Smooth muscle cell (in vitro differentiated cells): Measurements from ENCODE around the gene MRPS22. TPM values are rescaled to one million over a fixed set of nuclear protein-coding genes. Genes with fewer than 3 reads are reported as not detected.

ENCODE experiments used
- DNase-seq: peaks from one replicate; lab custom pipeline; 2025; ENCODE audit not compliant: unreplicated experiment; lab: John Stamatoyannopoulos, UW
- H2AFZ ChIP-seq: fragments of 200-600 bp; sonication (generic); 2 replicates; pipeline ENCODE4 v1.6.0; 2016; ENCODE audit warnings: antibody characterized with exemption, low read depth, mild to moderate bottlenecking
- H3F3A ChIP-seq: fragments of 200-600 bp; sonication (generic); 2 replicates; pipeline ENCODE4 v1.6.0; 2017; ENCODE audit warnings: antibody characterized with exemption, low read depth
- H3K27ac ChIP-seq: fragments of 200-600 bp; sonication (generic); 2 replicates; pipeline ENCODE4 v1.5.1; 2016; ENCODE audit warnings: low read depth, mild to moderate bottlenecking
- H3K27me3 ChIP-seq: fragments of 200-600 bp; sonication (generic); 2 replicates; pipeline ENCODE4 v1.6.1; 2016; ENCODE audit warnings: low read depth, mild to moderate bottlenecking
- H3K36me3 ChIP-seq: fragments of 200-600 bp; sonication (generic); 2 replicates; pipeline ENCODE4 v1.5.1; 2016; ENCODE audit warnings: low read depth
- H3K4me1 ChIP-seq: fragments of 200-600 bp; sonication (generic); 2 replicates; pipeline ENCODE4 v1.5.1; 2016; ENCODE audit warnings: low read depth
- H3K4me2 ChIP-seq: fragments of 200-600 bp; sonication (generic); 2 replicates; pipeline ENCODE4 v1.6.0; 2016; ENCODE audit warnings: mild to moderate bottlenecking
- H3K4me3 ChIP-seq: fragments of 200-600 bp; sonication (generic); 2 replicates; pipeline ENCODE4 v1.5.1; 2016; ENCODE audit warnings: mild to moderate bottlenecking
- H3K79me2 ChIP-seq: fragments of 200-600 bp; sonication (generic); 2 replicates; pipeline ENCODE4 v1.6.0; 2016; ENCODE audit warnings: low read depth, mild to moderate bottlenecking
- H3K9ac ChIP-seq: fragments of 200-600 bp; sonication (generic); 2 replicates; pipeline ENCODE4 v1.6.0; 2016; ENCODE audit warnings: low read depth
- H3K9me3 ChIP-seq: fragments of 200-600 bp; sonication (generic); replicated peaks from 2 replicates; pipeline ENCODE4 v1.5.1; 2016; ENCODE audit warnings: low read depth
- H4K20me1 ChIP-seq: fragments of 200-600 bp; sonication (generic); 2 replicates; pipeline ENCODE4 v1.6.0; 2016; ENCODE audit warnings: low read depth
- WGBS: methylation state at CpG from one replicate; pipeline ENCODE4 v1.1.7; 2016; ENCODE audit warnings: low lambda C conversion rate; 5-methylcytosine and 5-hydroxymethylcytosine counted together
- polyA plus RNA-seq: library from polyadenylated mRNA; unstranded; fragments of >200 nt; fragmentation: Nextera tagmentation; extraction: Ambion mirVana; gene quantifications from 2 replicates; pipeline ENCODE4 v1.2.1, GENCODE V29; 2016
- total RNA-seq: library from RNA; depleted of rRNA; stranded (reverse); fragments of >200 nt; gene quantifications from 2 replicates; pipeline ENCODE4 v1.2.3, GENCODE V29; 2014
- TF ChIP-seq, protein P1 (sequence below): fragments of 200-600 bp; sonication (generic); IDR thresholded peaks from 2 replicates; pipeline ENCODE4 v1.5.1; 2017; ENCODE audit warnings: borderline replicate concordance, mild to moderate bottlenecking, antibody characterized with exemption; ENCODE audit not compliant: insufficient read depth, poor library complexity, severe bottlenecking

The MRPS22 gene
- total and polyA plus RNA-seq, 2 experiments from 2014 or later, result 70.5 to 96.0 TPM

DNA sequence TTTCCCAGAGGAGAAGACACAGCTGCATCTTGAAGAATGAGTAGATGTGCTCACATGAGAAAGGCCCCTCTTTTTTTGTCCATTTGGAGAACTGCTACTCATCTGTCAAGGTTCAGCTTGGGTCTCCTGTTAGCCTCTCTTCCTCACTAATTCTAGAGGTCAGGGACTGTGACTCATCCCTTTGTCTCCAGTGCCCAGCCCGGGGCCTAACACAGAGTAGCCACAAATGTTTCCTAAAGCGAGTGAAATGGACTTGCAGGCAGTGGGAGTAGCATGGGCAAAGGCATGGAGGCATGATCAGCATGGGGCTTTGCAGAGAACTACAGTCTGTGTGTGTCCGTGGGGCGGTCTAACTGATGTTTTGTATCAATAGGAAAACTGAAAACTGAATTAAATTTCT lies 33.9 kb upstream of the MRPS22 start:
- peak overlapping the region; percentile 73 for H3K27ac ChIP-seq
- peak overlapping the region; percentile 42 for H3K4me2 ChIP-seq
- peaks cover 3% of the 10 kb centered on the region for H3K4me1 ChIP-seq
- WGBS, result 55% methylated on average over 4 of the region's 4 CpGs
- TF ChIP-seq, protein P1, sequence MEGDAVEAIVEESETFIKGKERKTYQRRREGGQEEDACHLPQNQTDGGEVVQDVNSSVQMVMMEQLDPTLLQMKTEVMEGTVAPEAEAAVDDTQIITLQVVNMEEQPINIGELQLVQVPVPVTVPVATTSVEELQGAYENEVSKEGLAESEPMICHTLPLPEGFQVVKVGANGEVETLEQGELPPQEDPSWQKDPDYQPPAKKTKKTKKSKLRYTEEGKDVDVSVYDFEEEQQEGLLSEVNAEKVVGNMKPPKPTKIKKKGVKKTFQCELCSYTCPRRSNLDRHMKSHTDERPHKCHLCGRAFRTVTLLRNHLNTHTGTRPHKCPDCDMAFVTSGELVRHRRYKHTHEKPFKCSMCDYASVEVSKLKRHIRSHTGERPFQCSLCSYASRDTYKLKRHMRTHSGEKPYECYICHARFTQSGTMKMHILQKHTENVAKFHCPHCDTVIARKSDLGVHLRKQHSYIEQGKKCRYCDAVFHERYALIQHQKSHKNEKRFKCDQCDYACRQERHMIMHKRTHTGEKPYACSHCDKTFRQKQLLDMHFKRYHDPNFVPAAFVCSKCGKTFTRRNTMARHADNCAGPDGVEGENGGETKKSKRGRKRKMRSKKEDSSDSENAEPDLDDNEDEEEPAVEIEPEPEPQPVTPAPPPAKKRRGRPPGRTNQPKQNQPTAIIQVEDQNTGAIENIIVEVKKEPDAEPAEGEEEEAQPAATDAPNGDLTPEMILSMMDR, result no peak
- H2AFZ ChIP-seq, result no peak overlapping the region
- H3K79me2 ChIP-seq, result no peaks in the 10 kb centered on the region
- no peaks in the 10 kb centered on the region for H3K36me3 ChIP-seq
- H3K27me3 ChIP-seq, result no peaks in the 10 kb centered on the region
- DNase-seq, result no peak
- no peaks in the 10 kb centered on the region for H4K20me1 ChIP-seq
- H3F3A ChIP-seq, result peaks cover 3% of the 10 kb centered on the region
- no peak overlapping the region for H3K9ac ChIP-seq
- no peaks in the 10 kb centered on the region for H3K9me3 ChIP-seq
- H3K4me3 ChIP-seq, result no peak overlapping the region

GRCh38 chr3:139310474-139310933 lies 33.3 kb upstream of the MRPS22 start:
- Histone ChIP-seq H3K9me3 (no peaks in the 10 kb centered on the region), H3K9ac (no peak overlapping the region), H2AFZ (no peak overlapping the region), H3K4me3 (no peak overlapping the region), H3K79me2 (no peaks in the 10 kb centered on the region), H3K27me3 (no peaks in the 10 kb centered on the region), H3K27ac (peak overlapping the region; percentile 73), H3K36me3 (no peaks in the 10 kb centered on the region), H4K20me1 (no peaks in the 10 kb centered on the region), H3F3A (peaks cover 3% of the 10 kb centered on the region), H3K4me1 (peaks cover 3% of the 10 kb centered on the region), H3K4me2 (peak overlapping the region; percentile 42)
- no peak for DNase-seq
- TF ChIP-seq, protein P1, result no peak
- WGBS, result 42% methylated on average over 8 of the region's 8 CpGs

- Histone ChIP-seq H3K27ac (no peak overlapping the region), H3K9ac (no peak overlapping the region), H3K4me1 (peaks cover 3% of the 10 kb centered on the region), H2AFZ (no peak overlapping the region), H3K4me2 (no peak overlapping the region), H3K27me3 (no peaks in the 10 kb centered on the region), H3F3A (peaks cover 3% of the 10 kb centered on the region), H3K79me2 (no peaks in the 10 kb centered on the region), H3K4me3 (no peak overlapping the region), H3K9me3 (no peaks in the 10 kb centered on the region), H3K36me3 (no peaks in the 10 kb centered on the region), H4K20me1 (no peaks in the 10 kb centered on the region)
- TF ChIP-seq, protein P1, result no peak
- 88% methylated on average over 1 of the region's 1 CpG for WGBS
- DNase-seq, result no peak
Observed at GRCh38 chr3:139311557-139311956, 32.3 kb upstream of the MRPS22 start.

- H3K36me3 ChIP-seq, result no peaks in the 10 kb centered on the region
- H4K20me1 ChIP-seq, result no peaks in the 10 kb centered on the region
- 100% methylated on average over 1 of the region's 1 CpG for WGBS
- no peak overlapping the region for H3K4me3 ChIP-seq
- H3K9ac ChIP-seq, result no peak overlapping the region
- no peak overlapping the region for H2AFZ ChIP-seq
- no peaks in the 10 kb centered on the region for H3K9me3 ChIP-seq
- H3K4me1 ChIP-seq, result peaks cover 3% of the 10 kb centered on the region
- no peak overlapping the region for H3K4me2 ChIP-seq
- no peaks in the 10 kb centered on the region for H3K79me2 ChIP-seq
- DNase-seq, result no peak
- H3K27ac ChIP-seq, result no peak overlapping the region
- H3F3A ChIP-seq, result peaks cover 3% of the 10 kb centered on the region
- no peaks in the 10 kb centered on the region for H3K27me3 ChIP-seq
- TF ChIP-seq, protein P1, result no peak
Observed at GRCh38 chr3:139312416-139312815, 31.4 kb upstream of the MRPS22 start.
